Type B pancreatic cell (in vitro differentiated cells): ENCODE data around the gene ARID3B. TPM values are rescaled to one million over a fixed set of nuclear protein-coding genes. Genes with fewer than 3 reads are reported as not detected.
"Not testable (repeated sequence)": the region's sequence is repeated elsewhere in the genome, so short reads cannot be mapped to it uniquely, and the experiment has no call there.

Experiments used
- DNase-seq: peaks from one replicate; pipeline ENCODE4 v3.0.0; 2021; ENCODE audit warnings: mixed read lengths; ENCODE audit not compliant: unreplicated experiment; ENCODE audit errors: extremely low spot score
- H3K27ac Mint-ChIP-seq: 2 replicates; pipeline ENCODE4 v1.8.0; 2021; ENCODE audit warnings: mild to moderate bottlenecking, mixed read lengths
- H3K27me3 Mint-ChIP-seq: 2 replicates; pipeline ENCODE4 v1.8.0; 2021; ENCODE audit warnings: mixed read lengths
- H3K36me3 Mint-ChIP-seq: 2 replicates; pipeline ENCODE4 v1.8.0; 2021; ENCODE audit warnings: mixed read lengths
- H3K4me1 Mint-ChIP-seq: one replicate; pipeline ENCODE4 v1.8.0; 2021; ENCODE audit warnings: mixed read lengths; ENCODE audit not compliant: unreplicated experiment
- H3K4me3 Mint-ChIP-seq: 2 replicates; pipeline ENCODE4 v1.8.0; 2021; ENCODE audit warnings: mild to moderate bottlenecking, mixed read lengths
- H3K9me3 Mint-ChIP-seq: 2 replicates; pipeline ENCODE4 v1.8.0; 2021; ENCODE audit warnings: mixed read lengths
- CTCF ChIP-seq: fragments of 200-600 bp; sonication (generic); conservative IDR thresholded peaks from 2 replicates; pipeline ENCODE4 v1.5.0; 2021; ENCODE audit warnings: antibody characterized with exemption, mild to moderate bottlenecking
- total RNA-seq: library from RNA; stranded (reverse); gene quantifications from 2 replicates; pipeline ENCODE4 v1.2.1, GENCODE V29; 2021; ENCODE audit warnings: low replicate concordance

The ARID3B gene
- total RNA-seq, 1 donor from 2014 or later: 25.8 TPM

- Mint-ChIP-seq H3K4me1 (peaks cover 10% of the 10 kb centered on the region), H3K36me3 (peaks cover 4% of the 10 kb centered on the region), H3K27me3 (no peaks in the 10 kb centered on the region), H3K4me3 (no peak overlapping the region), H3K27ac (no peak overlapping the region), H3K9me3 (no peaks in the 10 kb centered on the region)
- TF ChIP-seq CTCF: no peak
- DNase-seq: no peak
These were observed 52.1 kb downstream of the ARID3B start for GRCh38 chr15:74593122-74593521.

- Mint-ChIP-seq H3K4me3 (no peak overlapping the region), H3K27ac (no peak overlapping the region), H3K9me3 (no peaks in the 10 kb centered on the region), H3K36me3 (peaks cover 8% of the 10 kb centered on the region), H3K27me3 (no peaks in the 10 kb centered on the region), H3K4me1 (peaks cover 10% of the 10 kb centered on the region)
- TF ChIP-seq CTCF: no peak
- DNase-seq: no peak
These were observed 53.4 kb downstream of the ARID3B start for GRCh38 chr15:74594455-74594854.

- Mint-ChIP-seq H3K9me3 (no peaks in the 10 kb centered on the region), H3K4me3 (no peak overlapping the region), H3K36me3 (peaks cover 8% of the 10 kb centered on the region), H3K27me3 (no peaks in the 10 kb centered on the region), H3K27ac (no peak overlapping the region), H3K4me1 (peaks cover 10% of the 10 kb centered on the region)
- no peak for TF ChIP-seq CTCF
- DNase-seq: no peak
These were observed 54.3 kb downstream of the ARID3B start for GRCh38 chr15:74595271-74595670.

- not testable (repeated sequence) for H3K4me3 Mint-ChIP-seq, H3K9me3 Mint-ChIP-seq, H3K36me3 Mint-ChIP-seq, H3K27ac Mint-ChIP-seq, H3K27me3 Mint-ChIP-seq, DNase-seq, H3K4me1 Mint-ChIP-seq
These were observed 55.7 kb downstream of the ARID3B start for GRCh38 chr15:74596736-74597135.

GRCh38 chr15:74597146-74597705 is 56.2 kb downstream of the ARID3B start:
- not testable (repeated sequence) for H3K9me3 Mint-ChIP-seq, H3K36me3 Mint-ChIP-seq, H3K27me3 Mint-ChIP-seq, H3K27ac Mint-ChIP-seq, DNase-seq, H3K4me3 Mint-ChIP-seq, H3K4me1 Mint-ChIP-seq

- Mint-ChIP-seq H3K27ac (peak overlapping the region; percentile 87), H3K4me1 (peaks cover 10% of the 10 kb centered on the region), H3K9me3 (no peaks in the 10 kb centered on the region), H3K4me3 (peak overlapping the region; percentile 86), H3K27me3 (no peaks in the 10 kb centered on the region), H3K36me3 (peaks cover 8% of the 10 kb centered on the region)
- no peak for TF ChIP-seq CTCF
- no peak for DNase-seq
These were observed 57.3 kb downstream of the ARID3B start for GRCh38 chr15:74598126-74598842.
